ENCODE results near the gene WNT7B.

Gene WNT7B

DNA sequence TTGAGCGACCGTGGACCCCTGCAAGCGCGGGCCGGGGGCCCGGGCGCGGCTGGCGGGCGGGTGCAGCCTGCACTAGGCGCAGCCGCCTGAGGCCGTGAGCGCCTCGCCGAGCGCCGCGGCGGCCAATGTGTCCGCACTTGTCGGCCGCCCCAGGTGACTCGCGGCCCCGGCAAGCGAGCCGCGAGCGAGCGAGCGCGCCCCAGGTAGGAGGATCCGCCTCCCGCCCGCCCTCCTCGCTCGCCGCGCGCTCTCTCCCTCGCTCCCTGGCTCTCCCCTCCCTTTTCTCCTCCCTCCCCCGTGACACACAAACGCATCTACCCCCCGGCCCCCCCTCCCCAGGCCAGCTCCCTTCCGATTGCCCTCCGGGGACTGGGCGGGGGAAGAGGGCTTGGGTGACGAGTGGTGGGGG lies at the start of gene WNT7B:
TSS of gene WNT7B (minus strand) at position 160 of the 409 bp plus-strand sequence. CDS start 408 bp downstream, outside the sequence.
- no peak for DNase-seq (ENCODE audit: low spot score)

DNA sequence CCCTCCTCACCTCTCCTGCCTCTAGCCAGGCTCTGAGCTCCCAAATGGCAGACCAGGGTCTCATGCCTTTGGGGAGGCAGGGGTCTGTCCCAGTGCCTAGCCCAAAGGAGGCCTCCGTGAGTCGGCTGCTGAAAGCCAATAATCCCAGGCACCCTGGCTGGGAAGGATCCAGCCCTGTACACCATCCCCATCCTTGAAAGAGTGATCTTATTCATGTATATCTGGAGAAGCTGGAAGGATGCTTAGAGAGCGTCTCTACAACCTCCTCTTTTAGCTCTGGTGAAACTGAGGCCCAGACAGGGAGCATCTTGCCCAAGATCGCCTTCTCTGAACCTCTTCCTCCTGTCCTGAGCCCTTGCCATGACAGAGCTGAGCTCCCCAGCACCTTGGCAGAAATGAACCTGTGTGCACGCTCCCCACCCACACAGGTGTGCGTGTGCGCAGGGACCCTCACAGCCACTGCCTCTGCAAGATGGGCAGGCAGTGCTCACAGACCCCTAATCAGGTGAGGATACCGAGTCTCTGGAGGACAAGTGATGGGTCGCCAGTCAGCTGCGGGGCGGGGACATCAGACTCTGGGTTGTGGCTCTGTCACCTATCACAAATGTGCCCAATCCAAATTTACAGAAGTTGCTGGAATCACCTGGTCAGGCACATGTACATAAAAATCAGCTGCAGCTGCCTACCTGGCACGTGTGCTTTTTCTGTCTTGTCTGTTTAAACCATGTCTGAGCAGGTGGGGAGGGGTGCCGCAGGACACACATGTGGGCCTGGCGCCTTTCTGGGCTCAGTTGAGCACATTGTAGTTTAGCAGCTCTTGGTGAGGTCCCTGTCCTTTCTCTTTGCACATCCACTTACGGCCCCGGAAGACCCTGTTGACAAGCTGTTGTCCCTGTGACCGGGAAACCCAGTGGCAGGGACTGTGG lies 49.3 kb upstream of the WNT7B start:
- DNase-seq (ENCODE audit: low spot score): no peak

DNA sequence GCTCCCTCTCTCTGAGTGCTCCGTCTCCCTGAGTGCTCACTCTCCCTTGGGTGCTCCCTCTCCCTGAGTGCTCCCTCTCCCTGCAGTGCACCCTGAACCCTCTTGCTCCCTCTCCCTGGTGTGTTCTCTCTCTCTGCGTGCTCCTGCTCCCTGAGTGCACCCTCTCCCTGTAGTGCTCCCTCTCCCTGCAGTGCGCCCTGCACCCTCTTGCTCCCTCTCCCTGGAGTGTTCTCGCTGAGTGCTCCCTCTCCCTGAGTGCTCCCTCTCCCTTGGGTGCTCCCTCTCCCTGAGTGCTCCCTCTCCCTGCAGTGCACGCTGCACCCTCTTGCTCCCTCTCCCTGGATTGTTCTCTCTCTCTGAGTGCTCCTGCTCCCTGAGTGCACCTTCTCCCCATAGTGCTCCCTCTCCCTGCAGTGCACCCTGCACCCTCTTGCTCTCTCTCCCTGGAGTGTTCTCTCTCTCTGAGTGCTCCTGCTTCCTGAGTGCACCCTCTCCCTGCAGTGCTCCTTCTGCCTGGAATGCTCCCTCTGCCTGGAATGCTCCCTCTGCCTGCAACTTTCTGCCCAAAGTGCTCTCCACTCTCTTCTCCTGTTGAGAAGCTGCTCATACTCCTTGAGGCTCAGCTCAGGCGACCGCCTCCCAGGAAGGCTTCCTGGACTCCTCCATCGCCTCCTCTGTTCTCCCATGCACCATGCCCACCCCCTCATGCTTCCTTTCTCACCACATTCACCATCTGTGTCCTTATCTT lies 48.4 kb upstream of the WNT7B start:
- DNase-seq (ENCODE audit: low spot score): no peak

DNA sequence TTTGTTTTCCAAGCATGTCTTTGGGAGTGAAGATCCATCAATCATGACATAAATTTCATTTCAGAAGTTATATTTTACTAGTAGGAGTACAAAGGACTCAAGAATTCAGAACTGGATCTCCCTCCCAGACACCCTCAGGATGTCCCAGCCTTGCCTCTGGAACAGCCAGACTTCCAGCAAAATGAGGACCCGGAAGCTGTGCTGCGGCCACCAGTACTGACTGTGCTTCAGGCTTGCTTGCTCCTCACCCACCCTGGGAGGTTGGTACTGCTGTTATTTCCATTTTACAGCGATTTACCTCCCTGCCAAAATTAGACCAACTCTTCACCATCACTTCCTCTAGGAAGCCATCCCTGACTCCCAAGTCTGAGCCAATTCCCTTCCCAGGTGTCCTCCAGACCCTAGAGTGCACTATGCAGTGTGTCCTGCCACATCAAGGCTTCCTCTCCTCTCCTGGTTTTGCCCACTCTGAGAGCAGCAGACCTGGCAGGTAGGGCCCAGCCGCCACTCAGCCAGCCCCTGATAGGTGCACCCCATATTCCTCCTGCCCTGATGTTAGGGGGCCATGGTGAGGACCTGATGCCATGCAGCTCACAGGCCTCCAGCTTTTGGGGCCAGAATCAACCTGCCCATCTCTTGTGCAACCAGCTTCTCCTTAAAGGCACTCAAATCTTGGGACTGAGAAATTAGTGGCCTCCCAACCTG lies 47.3 kb upstream of the WNT7B start:
- DNase-seq (ENCODE audit: low spot score): no peak

DNA sequence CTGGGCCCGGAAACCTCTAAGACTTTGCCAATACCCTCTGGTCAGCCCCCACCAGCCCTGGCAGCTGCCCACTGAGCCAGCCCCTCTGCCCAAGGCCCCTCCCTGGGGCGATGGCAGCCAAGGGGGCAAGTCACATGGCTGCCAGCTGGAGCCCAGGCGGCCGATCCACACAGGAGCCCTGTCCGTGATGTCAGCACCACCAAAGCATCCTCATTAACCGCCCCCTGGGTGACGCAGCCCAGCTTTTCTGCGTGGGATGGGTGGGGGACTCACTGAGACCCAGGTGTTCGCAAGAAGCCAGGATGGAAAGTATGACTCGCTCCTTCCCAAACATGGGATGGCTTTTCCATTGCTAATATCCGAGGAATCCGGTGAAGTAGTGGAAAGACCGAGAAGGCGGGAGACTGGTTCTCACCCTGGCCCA lies 46.6 kb upstream of the WNT7B start:
- no peak for DNase-seq (ENCODE audit: low spot score)

DNA sequence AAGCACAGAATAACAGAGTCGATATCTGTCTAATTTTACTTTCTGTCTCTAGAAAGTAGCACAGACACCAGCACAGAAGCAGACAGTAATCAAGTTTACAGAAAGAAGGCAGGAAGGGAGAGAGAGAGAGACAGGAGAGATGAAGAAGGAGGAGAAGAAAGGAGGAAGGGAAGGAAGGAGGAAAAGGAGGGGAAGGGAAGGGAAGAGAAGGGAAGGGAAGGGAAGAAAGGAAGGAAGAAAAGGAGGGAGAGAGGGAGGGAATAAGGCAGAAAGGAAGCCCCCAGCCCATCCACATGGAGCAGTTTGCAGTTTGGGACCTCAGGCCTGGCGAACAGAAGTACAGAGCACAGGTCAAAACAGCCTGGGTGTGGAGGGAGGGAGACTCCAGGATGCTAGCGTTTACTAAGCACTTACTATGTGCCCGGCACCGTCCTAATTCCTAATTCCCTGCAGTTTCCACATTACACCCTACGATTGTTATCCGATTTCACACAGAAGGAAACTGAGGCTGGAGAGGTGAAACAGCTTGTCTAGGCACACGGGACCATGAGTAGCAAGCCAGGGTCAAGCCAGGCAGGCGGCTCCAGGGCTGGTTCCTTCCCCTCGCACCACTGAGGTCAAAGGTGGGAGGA lies 46.0 kb upstream of the WNT7B start:
- DNase-seq (ENCODE audit: low spot score): no peak

DNA sequence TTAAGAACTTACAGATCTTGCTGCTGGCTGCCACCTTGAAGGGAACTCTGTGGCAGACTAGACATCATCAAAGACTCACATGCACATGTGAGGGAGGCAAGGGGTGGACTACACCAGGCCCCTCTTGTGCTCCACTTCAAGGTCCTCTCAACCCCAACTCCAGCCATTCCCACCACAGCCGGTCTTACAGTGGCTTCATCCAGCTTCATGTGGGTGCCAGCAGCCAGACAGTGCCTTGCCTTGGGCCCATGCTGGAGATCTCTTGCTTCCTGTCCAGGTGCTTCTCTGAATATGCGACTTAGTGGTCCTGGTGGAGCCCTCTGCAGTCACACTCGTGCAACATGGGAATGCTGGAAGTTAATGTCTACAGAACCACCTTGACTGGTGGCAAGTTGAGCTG lies 44.6 kb upstream of the WNT7B start:
- DNase-seq (ENCODE audit: low spot score): no peak

DNA sequence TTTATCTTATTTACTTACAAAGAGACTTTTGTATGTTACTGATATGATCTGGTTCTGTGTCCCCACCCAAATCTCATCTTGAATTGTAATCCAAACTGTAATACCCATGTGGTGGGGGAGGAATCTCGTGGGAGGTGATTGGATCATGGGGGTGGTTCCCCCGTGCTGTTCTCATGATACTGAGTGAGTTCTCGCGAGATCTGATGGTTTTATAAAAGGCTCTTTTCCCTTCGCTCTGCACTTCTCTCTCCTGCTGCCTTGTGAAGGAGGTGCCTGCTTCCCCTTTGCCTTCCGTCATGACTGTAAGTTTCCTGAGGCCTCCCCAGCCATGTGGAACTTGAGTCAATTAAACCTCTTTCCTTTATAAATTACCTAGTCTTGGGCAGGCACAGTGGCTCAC lies 42.4 kb upstream of the WNT7B start:
- no peak for DNase-seq (ENCODE audit: low spot score)

DNA sequence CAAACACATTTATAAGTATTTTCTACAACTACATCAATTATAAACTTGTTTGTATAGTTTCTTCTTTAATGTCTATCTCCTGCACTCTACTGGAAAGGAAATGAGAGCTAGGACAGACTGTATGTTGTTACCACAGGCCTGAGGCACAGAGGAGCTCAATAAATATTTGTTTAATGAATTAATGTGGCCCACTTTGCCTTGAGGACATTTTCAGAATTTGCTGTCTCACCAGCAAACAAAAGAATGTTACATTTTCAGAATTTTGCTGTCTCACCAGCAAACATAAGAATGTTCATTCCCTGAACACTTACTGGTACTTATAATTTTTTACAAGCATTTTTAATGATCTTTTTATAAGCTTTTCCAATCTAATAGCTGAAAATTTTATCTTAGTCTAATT lies 41.9 kb upstream of the WNT7B start:
- no peak for DNase-seq (ENCODE audit: low spot score)

DNA sequence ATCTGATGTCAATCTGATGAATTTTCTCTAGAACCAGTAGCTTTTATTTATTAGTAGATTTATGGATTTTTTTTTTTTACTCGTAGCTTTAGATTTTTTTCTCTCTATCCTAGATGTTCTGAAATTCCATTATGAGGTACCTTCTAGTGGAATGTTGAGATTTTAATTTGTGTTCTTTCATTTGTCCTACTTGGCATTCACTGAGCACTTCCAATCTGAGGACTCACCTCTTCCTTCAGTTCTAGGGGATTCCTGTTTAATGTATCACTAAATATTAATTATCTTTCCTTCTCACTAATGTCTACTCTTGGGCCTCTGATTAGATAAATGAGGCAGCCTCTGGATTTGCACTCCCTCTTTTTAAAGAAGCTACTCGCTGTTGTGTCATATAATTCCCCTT lies 40.2 kb upstream of the WNT7B start:
- DNase-seq (ENCODE audit: low spot score): no peak

DNA sequence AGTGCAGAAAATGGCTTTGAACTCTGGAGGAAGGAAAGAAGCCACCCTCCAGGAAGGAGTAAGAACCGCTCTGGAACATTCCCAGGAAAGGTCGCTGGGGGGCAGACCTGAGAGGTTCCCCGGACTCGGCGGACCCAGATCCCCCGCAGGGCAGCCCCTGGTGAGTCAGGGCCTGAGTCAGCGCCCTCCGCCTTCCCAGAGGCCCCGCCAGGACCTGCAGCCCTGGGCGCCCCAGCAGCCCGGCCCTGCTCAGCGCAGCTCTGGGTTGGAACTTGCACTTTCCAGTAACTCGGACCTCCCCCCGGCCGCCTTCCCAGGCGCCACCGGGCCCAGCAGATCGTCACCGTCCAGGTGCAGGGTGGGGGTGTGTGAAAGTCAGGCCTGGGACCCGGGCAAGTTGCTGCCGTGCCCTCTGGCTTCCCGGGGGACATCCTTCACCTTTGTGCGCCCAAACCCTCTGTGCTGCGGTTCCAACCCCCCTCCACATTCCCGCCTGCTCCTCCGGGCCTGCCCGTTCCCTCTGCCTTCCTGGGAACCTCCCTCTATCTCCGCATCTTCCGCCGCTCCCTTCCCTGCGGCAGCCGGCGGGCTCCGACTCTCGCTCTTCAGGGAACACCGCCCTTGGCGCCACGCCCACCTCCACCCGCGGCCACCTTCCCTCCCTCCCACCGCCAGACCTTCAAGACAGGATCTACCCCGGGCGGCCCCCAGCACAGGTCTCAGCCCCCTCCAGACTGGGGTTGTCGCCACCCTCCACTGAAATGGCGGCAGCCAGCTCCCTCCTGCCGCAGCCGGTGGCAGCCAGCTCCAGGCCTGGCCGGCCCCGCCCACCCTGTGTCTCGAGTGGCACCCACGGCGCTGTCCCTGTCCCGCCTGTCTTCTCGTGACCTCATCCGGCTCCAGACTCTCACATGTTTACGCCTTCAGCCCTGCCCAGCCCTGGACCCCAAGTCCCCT lies 36.8 kb upstream of the WNT7B start:
- peak; percentile 75 for DNase-seq (ENCODE audit: low spot score)

DNA sequence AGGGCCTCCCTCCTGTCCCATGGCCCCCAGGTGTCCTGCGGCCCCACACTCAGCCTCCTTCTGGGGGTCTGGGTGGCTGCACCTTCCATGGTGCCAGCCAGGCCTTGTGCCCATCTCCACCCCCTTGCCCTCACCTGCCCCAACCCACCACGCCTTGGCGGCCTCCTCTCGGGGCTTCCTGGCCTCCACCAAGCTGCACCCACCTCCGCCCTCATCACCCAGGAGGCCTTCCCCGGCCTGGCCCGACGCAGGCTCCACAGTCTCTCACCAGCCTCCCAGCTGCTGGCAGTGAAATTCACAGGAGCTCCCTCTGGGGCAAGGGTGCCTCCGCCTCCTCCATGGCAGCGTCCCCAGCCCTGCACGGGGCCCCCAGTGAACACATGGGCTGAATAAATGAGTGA lies 35.9 kb upstream of the WNT7B start:
- DNase-seq (ENCODE audit: low spot score): no peak

DNA sequence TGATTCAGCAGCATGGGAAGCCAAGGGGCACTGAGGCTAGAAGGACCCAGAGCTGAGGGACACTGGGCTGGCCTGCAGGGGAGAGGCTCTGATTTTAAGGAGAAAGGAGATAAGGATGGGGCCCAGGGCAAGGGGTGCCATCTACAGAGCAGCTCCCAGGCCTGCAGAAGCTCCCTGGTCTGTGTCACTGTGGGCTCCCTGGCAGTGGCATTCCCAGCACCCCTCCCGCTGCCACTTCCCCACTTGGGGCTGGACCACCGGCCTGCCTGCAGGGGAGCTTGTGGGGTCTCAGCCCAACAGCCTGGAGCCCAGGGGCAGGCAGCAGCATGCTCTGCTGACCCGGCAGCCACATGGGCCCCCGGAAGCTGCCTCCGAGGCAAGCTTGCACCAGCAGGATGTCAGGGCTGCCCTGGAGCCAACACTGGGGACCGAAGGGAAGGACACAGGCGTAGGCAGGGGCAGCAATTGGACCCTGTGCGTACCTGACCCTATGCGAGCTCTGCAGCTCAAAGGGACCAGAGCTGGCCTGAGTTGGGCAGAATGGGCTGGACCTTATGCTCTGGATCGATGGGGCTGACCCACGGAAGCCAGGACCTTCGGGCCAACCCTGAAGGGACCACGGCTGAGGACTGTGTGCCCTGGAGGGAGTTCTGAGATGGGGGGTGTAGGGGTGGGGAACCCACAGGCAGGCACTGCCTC lies 35.4 kb upstream of the WNT7B start:
- DNase-seq (ENCODE audit: low spot score): no peak

DNA sequence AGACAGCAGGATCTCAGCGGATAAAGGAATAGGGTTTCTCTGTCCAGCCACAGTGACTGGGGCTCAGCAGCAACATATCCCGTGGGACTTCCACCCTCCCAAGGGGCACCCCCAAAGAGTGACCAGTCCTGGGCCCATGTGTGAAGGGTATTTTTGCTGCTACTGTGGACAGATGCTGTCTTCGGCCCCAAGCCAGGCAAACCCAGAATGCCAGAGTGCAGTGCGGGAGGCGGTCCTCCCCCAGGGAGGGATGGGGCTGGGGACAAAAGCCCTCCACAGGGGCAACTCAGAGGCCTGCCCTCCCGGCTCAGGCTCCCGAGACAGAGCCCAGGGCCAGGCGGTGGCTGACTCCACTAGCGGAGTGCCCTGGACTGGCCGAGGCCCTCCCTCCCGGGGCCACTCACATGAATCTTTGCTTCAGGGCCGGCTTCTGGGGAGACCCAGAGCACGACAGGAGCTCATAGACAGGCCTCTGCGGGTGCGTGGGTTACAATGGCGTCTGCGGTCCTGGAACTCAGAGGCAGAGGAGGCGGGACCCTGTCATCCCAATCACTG lies 34.7 kb upstream of the WNT7B start:
- DNase-seq (ENCODE audit: low spot score): no peak

DNA sequence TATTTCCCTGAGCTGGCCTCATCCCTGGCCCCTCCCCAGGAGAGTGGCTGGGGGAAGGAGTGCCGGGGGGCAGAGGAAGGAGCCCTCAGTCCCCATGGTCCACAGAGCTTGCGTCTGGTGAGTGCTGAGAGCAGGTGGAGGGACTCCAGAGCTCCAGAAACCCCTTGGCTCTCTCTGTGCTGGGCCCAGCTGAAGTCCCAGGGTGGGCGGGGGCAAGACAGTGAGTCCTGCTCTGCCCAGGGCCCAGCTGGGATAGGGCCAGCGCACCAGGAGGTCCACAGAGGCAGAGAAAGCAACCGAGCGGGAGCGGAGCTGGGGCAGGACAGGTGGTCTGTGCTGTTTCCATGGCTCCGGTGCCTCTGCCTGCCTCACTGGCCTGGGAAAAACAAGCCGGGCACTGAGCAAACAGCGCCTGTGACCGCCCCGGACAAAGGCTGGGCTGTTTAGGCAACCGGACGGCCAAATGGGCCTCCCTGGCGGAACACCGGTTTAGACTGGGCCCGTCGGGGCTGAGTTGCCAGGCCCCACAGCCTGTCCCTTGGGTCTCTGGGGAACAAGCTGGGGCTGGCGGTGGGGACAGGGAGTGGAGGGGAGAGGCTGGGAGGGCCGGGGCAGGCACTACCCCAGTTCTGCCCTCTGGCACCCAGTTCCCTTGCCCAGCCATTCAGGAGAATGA lies 34.1 kb upstream of the WNT7B start:
- DNase-seq (ENCODE audit: low spot score): no peak

DNA sequence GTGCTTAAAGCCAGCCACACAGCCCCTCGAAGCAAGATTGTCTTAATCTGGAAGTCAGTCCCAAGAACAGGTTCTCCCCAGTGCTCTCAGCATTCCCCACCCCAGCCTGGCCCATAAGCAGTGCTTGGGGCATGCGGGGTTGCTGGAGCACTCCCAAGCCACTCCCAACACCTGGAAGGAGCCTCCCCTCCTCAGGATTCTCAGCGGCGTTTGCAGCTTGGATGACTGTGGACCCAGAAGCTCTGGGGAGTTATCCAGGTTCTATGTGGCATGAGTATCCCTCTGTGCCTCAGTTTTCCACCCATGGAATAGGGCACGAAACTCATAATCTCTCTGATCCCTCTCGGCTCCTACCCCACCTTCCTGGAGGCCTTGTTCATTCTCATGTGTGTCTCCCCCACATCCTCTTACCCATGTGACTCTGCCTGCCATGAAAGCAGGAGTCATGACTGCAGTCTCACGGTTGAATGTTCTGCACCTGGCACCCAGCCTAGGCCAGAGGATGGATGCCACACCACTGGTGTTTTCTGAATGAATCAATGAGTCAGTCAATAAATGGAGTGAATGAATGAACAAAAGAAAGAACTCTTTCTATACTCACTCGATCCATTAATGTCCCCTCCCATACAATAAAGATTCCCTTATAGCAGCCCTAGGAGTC lies 33.4 kb upstream of the WNT7B start:
- DNase-seq (ENCODE audit: low spot score): no peak

DNA sequence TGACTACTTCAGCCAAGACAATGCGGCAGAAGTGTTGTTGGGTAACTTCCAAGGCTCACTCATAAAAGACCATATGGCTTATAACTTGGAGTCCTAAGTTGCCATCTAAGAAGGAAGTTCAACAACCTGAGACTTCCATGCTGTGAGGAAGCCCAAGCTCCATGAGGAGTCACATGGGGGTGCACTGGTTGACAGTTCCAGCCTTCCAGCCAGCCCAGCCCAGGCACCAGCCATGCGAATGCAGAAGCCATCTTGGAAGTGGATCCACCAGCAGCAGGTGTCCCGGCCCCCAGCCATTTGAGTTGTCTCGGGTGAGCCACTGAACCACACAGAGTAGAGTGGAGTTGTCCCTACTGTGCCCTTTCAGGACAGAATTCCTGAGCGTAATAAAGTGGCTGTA lies 32.8 kb upstream of the WNT7B start:
- no peak for DNase-seq (ENCODE audit: low spot score)

DNA sequence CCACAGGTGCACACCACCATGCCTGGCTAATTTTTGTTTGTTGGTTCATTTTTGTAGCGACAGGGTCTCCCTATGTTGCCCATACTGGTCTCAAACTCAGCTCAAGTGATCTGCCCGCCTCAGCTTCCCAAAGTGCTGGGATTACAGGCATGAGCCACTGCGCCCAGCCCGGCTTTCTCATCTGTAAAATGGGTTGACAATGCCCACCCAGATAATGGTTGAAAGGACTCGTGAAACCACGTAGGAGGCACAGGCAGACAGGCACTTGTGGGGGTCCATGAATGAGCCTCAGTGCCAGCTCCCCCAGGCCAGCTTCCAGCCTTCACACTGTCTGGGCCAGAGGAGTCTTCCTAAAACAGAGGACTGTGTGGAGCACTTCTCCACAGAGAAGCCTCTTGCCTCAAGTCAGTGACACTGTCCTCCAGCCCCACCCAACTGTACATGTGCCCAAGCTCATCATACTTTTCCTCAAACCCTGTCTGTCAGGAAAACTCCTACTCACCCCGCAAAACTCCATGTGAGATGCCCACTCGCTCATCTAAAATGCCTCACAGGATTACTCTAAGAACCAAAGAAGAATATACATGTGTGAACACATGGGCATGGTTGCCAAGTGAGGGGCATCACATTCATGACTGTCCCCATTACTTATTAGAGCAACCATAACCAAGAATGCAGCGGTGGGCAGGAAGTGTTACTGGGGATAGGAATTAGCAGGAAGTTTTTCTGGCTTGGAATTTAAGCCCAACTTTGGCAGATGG lies 32.1 kb upstream of the WNT7B start:
- no peak for DNase-seq (ENCODE audit: low spot score)

Measured in germinal center (tissue), 1 donor.